ENCODE measurements around the gene CYP27B1. TPM values are rescaled to one million over a fixed set of nuclear protein-coding genes. Genes with fewer than 3 reads are reported as not detected.

CYP27B1 gene
- total and polyA plus RNA-seq, 9 of the 15 experiments (the other 6 are each of a cell fraction or from before 2014, with no cell fraction given), result 0.18 to 4.2 (median 1.8) TPM

DNA sequence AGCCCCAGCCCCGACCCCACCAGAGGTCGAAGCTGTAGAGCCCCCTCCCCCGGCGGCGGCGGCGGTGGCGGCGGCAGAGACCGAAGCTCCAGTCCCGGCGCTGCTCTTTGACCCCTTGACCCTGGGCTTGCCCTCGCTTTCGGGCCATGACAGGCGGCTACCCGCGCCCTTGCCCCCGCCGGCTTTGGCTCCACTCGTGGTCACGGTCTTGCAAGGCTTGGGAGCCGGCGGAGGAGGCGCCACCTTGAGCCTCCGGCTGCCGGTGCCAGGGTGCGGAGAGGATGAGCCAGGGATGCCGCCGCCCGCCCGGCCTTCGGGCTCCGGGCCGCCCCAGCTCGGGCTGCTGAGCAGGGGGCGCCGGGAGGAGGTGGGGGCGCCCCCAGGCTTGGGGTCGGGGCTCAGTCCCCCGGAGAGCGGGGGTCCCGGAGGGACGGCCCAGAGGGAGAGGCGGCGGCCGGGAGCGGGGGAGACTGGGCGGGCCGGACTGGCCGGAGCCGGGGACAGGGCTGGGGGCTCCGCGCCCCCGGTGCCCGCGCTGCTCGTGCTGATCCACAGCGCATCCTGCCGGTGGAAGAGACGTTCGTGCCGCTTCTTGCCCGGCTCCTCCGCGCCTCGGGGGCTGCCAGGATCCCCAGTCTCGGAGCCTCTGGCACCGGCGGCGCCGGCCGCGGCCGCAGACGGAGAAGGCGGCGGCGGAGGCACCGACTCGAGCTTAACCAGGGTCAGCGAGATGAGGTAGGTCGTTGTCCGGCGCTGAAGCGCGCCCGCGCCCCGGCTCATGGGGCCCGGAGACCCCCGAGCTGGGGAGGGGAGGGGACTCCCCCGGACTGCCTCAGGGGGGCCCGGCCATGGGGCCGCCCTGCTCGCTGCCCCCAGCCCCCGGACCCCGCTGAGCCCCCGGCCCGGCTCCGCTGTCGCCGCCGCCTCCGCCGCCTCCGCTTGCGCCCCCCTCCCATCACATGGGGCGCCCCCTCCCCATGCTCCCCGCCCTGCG is 29.1 kb downstream of the CYP27B1 start:
- intact Hi-C loops (cut with micrococcal nuclease), result loop anchor here (2.0 to 5.0 kb wide), 3 partner anchors 105 to 275 kb away; partner anchors contain the start of genes B4GALNT1, DDIT3 and MBD6

More for the DNA sequence above, 29.1 kb downstream of the CYP27B1 start:
- POLR2A ChIA-PET, result interaction anchor here (0.7 to 3.5 kb wide), 2 partner anchors 7 to 30 kb away, joined by 3 to 15 read pairs; partner anchors contain the start of gene TSPAN31
- 26% methylated on average over 16 of the region's 110 CpGs for WGBS (ENCODE audit: insufficient coverage, low coverage, missing lambda C conversion rate)
- Histone ChIP-seq H4K20me1 (replicated peaks; ENCODE audit: control insufficient read depth, insufficient read depth, low read length) (no peaks in the 10 kb centered on the region), H3K4me1 (replicated peaks in 1 of 2; ENCODE audit: control insufficient read depth in 2 of 2, insufficient read depth in 2 of 2, low read length in 2 of 2) (peaks cover 9 to 36% of the 10 kb centered on the region in 2 experiments; a peak in 4 of 5 replicates), H3K79me2 (ENCODE audit: control insufficient read depth, insufficient read depth, low read length) (no peaks in the 10 kb centered on the region), H2AFZ (ENCODE audit: low read depth, low read length) (0 out of 2 replicates have a peak overlapping the region, but pooled peaks have one; percentile 94), H3K27ac (ENCODE audit: extremely low read depth, low read depth, low read length) (no peak overlapping the region), H3K4me2 (ENCODE audit: insufficient read depth, low read length) (no peak overlapping the region), H3K36me3 (ENCODE audit: control insufficient read depth, insufficient read depth, low read length) (no peaks in the 10 kb centered on the region), H3K9ac (ENCODE audit: insufficient read depth in 1 of 2, low read depth in 2 of 2, low read length in 2 of 2) (peak overlapping the region in 1 of 2 experiments; percentile 87; a peak in 1 of 4 replicates), H3K27me3 (ENCODE audit: control insufficient read depth in 2 of 2, insufficient read depth in 2 of 2, low read length in 2 of 2) (peaks cover 4 to 44% of the 10 kb centered on the region in 2 experiments; a peak in 3 of 5 replicates), H3K9me1 (ENCODE audit: control insufficient read depth, insufficient read depth, low read length) (no peaks in the 10 kb centered on the region), H3K9me3 (replicated peaks; ENCODE audit: control insufficient read depth, insufficient read depth, low read depth, low read length) (no peaks in the 10 kb centered on the region), H3K4me3 (no peak overlapping the region)
- FAIRE-seq (no peak), DNase-seq (ENCODE audit: extremely low read depth in 1 of 4, low spot score in 3 of 4) (no peak), ATAC-seq (no peak)
- TF ChIP-seq, protein P1, sequence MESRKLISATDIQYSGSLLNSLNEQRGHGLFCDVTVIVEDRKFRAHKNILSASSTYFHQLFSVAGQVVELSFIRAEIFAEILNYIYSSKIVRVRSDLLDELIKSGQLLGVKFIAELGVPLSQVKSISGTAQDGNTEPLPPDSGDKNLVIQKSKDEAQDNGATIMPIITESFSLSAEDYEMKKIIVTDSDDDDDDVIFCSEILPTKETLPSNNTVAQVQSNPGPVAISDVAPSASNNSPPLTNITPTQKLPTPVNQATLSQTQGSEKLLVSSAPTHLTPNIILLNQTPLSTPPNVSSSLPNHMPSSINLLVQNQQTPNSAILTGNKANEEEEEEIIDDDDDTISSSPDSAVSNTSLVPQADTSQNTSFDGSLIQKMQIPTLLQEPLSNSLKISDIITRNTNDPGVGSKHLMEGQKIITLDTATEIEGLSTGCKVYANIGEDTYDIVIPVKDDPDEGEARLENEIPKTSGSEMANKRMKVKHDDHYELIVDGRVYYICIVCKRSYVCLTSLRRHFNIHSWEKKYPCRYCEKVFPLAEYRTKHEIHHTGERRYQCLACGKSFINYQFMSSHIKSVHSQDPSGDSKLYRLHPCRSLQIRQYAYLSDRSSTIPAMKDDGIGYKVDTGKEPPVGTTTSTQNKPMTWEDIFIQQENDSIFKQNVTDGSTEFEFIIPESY (CRISPR knock-in tag; IDR thresholded peaks at IDR 0.05), result peak; percentile 4; the same call in 1 of the 2 replicates
- TF ChIP-seq MYBL2 (IDR thresholded peaks at IDR 0.05; ENCODE audit: low read depth) (no peak), MYBL2 (CRISPR knock-in tag; IDR thresholded peaks at IDR 0.05; ENCODE audit: borderline replicate concordance) (no peak), FIP1L1 (IDR thresholded peaks at IDR 0.05; ENCODE audit: low read depth, low read length, poor library complexity, severe bottlenecking) (peak; percentile 68), POLR2AphosphoS2 (IDR thresholded peaks at IDR 0.05; ENCODE audit: low read length) (no peak), NR2C2 (CRISPR knock-in tag; IDR thresholded peaks at IDR 0.05) (no peak), NR2C2 (tag; IDR thresholded peaks at IDR 0.05) (peak; percentile 39; the same call in 1 of the 2 replicates), PTTG1 (tag; IDR thresholded peaks at IDR 0.05; ENCODE audit: low read depth) (no peak), RBM14 (IDR thresholded peaks at IDR 0.05; ENCODE audit: borderline replicate concordance, insufficient read depth, low read depth, low read length) (0 out of 2 replicates have a peak, but pooled peaks have one; percentile 11)
- TF ChIP-seq, protein P2, sequence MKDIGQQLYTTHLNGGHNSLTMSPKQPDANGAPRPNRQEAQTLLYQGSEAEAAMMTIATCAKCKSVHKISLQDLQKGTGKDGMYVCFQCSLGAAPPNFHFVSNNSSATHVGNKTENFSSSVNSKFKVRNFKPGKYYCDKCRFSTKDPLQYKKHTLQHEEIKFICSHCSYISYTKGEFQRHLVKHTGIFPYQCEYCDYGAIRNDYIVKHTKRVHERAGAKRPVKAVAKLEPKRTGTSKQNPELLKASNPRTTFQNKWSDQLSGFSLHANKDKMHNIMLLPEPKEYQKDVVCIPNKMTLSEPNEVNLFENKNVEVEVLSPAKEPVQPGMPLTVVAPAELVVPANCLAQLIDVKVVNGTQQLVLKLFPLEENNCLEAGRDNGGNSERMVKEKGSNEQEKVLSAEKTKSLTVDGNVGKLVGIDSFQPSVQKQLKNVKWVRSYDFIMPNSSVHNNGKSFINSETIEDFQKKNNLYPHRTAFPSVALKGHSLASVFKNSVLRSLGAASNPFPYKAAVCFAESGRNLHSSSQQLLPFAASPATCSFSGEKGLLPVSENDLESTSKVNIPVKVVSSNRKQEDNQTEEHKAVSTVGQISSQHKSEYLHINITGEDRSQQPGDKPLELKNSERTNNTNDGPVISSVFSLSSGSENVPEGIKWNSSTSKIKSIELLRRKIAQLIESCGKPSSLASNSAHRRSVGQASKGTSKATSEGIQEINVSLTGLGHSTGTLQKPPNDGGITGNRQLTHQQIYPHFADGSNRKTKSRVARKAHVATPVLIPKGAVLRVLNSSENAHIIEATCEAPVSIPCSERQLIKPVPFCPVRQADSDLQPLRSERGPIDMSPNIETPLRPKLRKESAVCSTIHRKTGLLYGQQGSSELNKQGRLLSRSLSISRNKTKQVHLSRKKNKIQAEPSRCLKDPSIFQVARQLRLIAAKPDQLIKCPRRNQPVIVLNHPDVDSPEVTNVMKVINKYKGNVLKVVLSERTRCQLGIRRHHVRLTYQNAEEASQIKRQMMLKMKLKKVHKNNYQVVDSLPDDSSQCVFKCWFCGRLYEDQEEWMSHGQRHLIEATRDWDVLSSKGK (CRISPR knock-in tag; IDR thresholded peaks at IDR 0.05), result no peak
- TF ChIP-seq, protein P3, sequence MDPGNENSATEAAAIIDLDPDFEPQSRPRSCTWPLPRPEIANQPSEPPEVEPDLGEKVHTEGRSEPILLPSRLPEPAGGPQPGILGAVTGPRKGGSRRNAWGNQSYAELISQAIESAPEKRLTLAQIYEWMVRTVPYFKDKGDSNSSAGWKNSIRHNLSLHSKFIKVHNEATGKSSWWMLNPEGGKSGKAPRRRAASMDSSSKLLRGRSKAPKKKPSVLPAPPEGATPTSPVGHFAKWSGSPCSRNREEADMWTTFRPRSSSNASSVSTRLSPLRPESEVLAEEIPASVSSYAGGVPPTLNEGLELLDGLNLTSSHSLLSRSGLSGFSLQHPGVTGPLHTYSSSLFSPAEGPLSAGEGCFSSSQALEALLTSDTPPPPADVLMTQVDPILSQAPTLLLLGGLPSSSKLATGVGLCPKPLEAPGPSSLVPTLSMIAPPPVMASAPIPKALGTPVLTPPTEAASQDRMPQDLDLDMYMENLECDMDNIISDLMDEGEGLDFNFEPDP (CRISPR knock-in tag; IDR thresholded peaks at IDR 0.05), result no peak
- CTCF ChIA-PET (ENCODE audit: low intra/inter-chr PET ratio), result no interaction called here
- in situ Hi-C loops (cut with MboI), result no loop called here
- BruUV-seq (replicated peaks), result no TSS peak
